HCT116 (cell line): ENCODE data around the gene RGS10.

Experiments
- CEBPB ChIP-seq: IDR thresholded peaks from 2 replicates; pipeline ENCODE4 v1.6.1; 2012; ENCODE audit warnings: low read depth
- RAD21 ChIP-seq: IDR thresholded peaks from 2 replicates; pipeline ENCODE4 v1.6.1; 2012; ENCODE audit warnings: low read depth, mild to moderate bottlenecking
- SRF ChIP-seq: IDR thresholded peaks from 2 replicates; pipeline ENCODE4 v1.6.1; 2012; ENCODE audit warnings: low read depth
- TCF7L2 ChIP-seq: IDR thresholded peaks from 2 replicates; pipeline ENCODE4 v1.7.0; 2011; ENCODE audit warnings: borderline replicate concordance, inconsistent platforms; ENCODE audit not compliant: insufficient read depth, insufficient read length; ENCODE audit errors: extremely low read depth
- YY1 ChIP-seq: IDR thresholded peaks from 2 replicates; pipeline ENCODE4 v1.6.1; 2011; ENCODE audit warnings: low read length, low read depth, moderate library complexity, mild to moderate bottlenecking; ENCODE audit not compliant: insufficient replicate concordance; ENCODE audit errors: extremely low read depth
- TF ChIP-seq, protein P1 (sequence below), 3 experiments: fragments of 200-600 bp in 1 of 3; sonication (generic) in 1 of 3; IDR thresholded peaks in 2 of 3; conservative IDR thresholded peaks in 1 of 3; 2 replicates each; pipeline ENCODE4 v1.5.1; 2012 to 2017; ENCODE audit warnings: low read depth in 2 of 3, low read length in 2 of 3, antibody characterized with exemption in 1 of 3, borderline replicate concordance in 1 of 3, control low read depth in 1 of 3, mild to moderate bottlenecking in 1 of 3, mixed read lengths in 1 of 3, mixed run types in 1 of 3, moderate library complexity in 1 of 3; ENCODE audit not compliant: insufficient read depth in 1 of 3

DNA sequence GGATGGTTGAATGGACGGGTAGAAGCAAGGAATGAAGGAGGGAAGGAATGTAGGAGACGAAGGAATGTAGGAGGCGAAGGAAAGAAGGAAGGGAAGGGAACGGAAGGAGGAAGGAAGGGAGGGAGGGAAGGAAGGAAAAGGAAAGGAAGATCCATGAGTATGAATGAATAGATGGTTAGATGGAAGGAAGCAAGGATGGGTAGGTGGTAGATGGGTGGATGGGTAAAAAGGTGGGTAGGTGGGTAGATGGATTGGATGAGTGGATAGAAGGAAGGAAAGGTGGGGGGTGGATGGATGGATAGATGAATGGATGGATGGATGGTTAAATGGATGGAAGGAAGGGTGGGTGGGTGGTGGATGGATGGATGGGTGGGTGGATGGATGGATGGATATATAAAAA lies 77.4 kb downstream of the RGS10 start:
- TF ChIP-seq, protein P1, sequence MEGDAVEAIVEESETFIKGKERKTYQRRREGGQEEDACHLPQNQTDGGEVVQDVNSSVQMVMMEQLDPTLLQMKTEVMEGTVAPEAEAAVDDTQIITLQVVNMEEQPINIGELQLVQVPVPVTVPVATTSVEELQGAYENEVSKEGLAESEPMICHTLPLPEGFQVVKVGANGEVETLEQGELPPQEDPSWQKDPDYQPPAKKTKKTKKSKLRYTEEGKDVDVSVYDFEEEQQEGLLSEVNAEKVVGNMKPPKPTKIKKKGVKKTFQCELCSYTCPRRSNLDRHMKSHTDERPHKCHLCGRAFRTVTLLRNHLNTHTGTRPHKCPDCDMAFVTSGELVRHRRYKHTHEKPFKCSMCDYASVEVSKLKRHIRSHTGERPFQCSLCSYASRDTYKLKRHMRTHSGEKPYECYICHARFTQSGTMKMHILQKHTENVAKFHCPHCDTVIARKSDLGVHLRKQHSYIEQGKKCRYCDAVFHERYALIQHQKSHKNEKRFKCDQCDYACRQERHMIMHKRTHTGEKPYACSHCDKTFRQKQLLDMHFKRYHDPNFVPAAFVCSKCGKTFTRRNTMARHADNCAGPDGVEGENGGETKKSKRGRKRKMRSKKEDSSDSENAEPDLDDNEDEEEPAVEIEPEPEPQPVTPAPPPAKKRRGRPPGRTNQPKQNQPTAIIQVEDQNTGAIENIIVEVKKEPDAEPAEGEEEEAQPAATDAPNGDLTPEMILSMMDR (IDR thresholded peaks at IDR 0.05 in 2 of 3, conservative IDR thresholded peaks at IDR 0.05 in 1 of 3; ENCODE audit: borderline replicate concordance in 1 of 3, insufficient read depth in 1 of 3, low read depth in 2 of 3, low read length in 2 of 3): no peak
- TF ChIP-seq CEBPB: no peak
- no peak for TF ChIP-seq SRF
- no peak for TF ChIP-seq YY1
- no peak for TF ChIP-seq RAD21
- no peak for TF ChIP-seq TCF7L2
